ENCODE results near the gene CPNE8.

Gene CPNE8

DNA sequence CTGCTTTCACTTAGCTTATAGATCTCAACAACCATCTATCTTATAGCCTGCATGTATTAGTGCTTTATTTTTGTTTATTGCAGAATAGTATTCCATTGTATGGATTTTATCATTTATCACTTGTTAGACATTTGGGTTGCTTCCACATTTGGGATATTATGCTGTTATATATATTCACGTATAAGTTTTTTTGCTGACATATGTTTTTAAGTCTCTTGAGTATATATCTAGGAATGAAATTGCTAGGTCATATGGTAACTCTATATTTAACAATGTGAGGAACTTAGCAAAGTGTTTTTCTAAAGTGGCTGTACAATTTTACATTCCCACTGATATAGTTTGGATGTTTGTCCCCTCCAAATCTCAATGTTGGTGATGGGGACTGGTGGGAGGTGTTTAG, 208.1 kb downstream of the CPNE8 start:
- Histone ChIP-seq H3K23ac (ENCODE audit: low read depth, low read length, poor library complexity) (no peak overlapping the region), H3K27ac (replicated peaks; ENCODE audit: low read length) (no peak overlapping the region), H3K36me3 (replicated peaks in 1 of 2; ENCODE audit: control insufficient read depth in 2 of 2, insufficient read depth in 2 of 2, low read length in 2 of 2) (no peaks in the 10 kb centered on the region), H2AK5ac (ENCODE audit: low read depth, low read length) (no peak overlapping the region), H2AFZ (ENCODE audit: low read length) (no peak overlapping the region), H3K9ac (ENCODE audit: low read depth, low read length, poor library complexity) (no peak overlapping the region), H3K14ac (ENCODE audit: low read length) (no peak overlapping the region), H2BK5ac (ENCODE audit: low read length) (no peak overlapping the region), H4K8ac (ENCODE audit: low read depth, low read length) (no peak overlapping the region), H3K9me3 (replicated peaks in 1 of 2; ENCODE audit: control insufficient read depth in 2 of 2, insufficient read depth in 1 of 2, low read depth in 1 of 2, low read length in 2 of 2) (no peaks in the 10 kb centered on the region), H3K79me1 (ENCODE audit: low read depth, low read length) (no peaks in the 10 kb centered on the region), H3K4me3 (ENCODE audit: low read length in 2 of 2) (no peak overlapping the region), H3K27me3 (ENCODE audit: control insufficient read depth in 3 of 3, insufficient read depth in 3 of 3, low read depth in 1 of 3, low read length in 3 of 3) (no peaks in the 10 kb centered on the region), H2BK120ac (ENCODE audit: low read depth, low read length) (no peak overlapping the region), H2BK15ac (ENCODE audit: low read length) (no peak overlapping the region), H2BK12ac (ENCODE audit: low read length) (no peak overlapping the region), H3K4ac (ENCODE audit: low read length) (no peak overlapping the region), H3K4me2 (ENCODE audit: insufficient read depth, low read length, poor library complexity, severe bottlenecking) (no peak overlapping the region), H4K91ac (ENCODE audit: low read depth, low read length, poor library complexity) (no peak overlapping the region), H3K4me1 (ENCODE audit: control insufficient read depth in 2 of 2, insufficient read depth in 1 of 2, low read depth in 1 of 2, low read length in 2 of 2) (no peaks in the 10 kb centered on the region), H3K18ac (ENCODE audit: low read length) (no peak overlapping the region)
- WGBS, 2 donors (ENCODE audit: extremely low coverage in 2 of 2, insufficient read length in 2 of 2, insufficient replicate concordance in 1 of 2): no CpG with 5 or more reads among the region's 1 CpG
- DNase-seq (ENCODE audit: low spot score): no peak

DNA sequence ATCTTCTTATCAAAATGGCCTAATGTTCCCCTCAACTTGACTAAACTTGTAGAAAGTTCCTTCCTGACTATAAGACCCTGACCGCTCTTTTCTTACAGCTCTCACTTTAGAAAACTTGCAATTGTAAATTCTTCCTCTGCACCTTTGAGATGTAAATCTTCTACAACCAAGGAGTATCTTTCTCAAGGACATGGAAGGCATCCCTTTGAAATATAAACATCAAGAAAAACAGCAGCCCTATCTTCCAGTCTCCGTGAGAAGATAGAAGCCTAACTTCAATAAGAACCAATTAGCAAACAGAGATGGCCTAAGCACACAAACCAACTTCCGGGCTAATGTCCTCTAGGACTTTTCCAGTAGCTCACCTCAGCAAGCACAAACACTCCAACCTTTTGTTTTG, 210.3 kb downstream of the CPNE8 start:
- Histone ChIP-seq H3K4ac (ENCODE audit: low read length) (no peak overlapping the region), H3K14ac (ENCODE audit: low read length) (no peak overlapping the region), H4K8ac (ENCODE audit: low read depth, low read length) (no peak overlapping the region), H2BK15ac (ENCODE audit: low read length) (no peak overlapping the region), H3K4me3 (ENCODE audit: low read length in 2 of 2) (no peak overlapping the region), H3K9ac (ENCODE audit: low read depth, low read length, poor library complexity) (no peak overlapping the region), H3K36me3 (replicated peaks in 1 of 2; ENCODE audit: control insufficient read depth in 2 of 2, insufficient read depth in 2 of 2, low read length in 2 of 2) (no peaks in the 10 kb centered on the region), H4K91ac (ENCODE audit: low read depth, low read length, poor library complexity) (no peak overlapping the region), H2BK120ac (ENCODE audit: low read depth, low read length) (no peak overlapping the region), H3K18ac (ENCODE audit: low read length) (no peak overlapping the region), H3K4me1 (ENCODE audit: control insufficient read depth in 2 of 2, insufficient read depth in 1 of 2, low read depth in 1 of 2, low read length in 2 of 2) (no peaks in the 10 kb centered on the region), H3K4me2 (ENCODE audit: insufficient read depth, low read length, poor library complexity, severe bottlenecking) (no peak overlapping the region), H2AK5ac (ENCODE audit: low read depth, low read length) (no peak overlapping the region), H3K23ac (ENCODE audit: low read depth, low read length, poor library complexity) (no peak overlapping the region), H2AFZ (ENCODE audit: low read length) (no peak overlapping the region), H3K27ac (replicated peaks; ENCODE audit: low read length) (no peak overlapping the region), H3K79me1 (ENCODE audit: low read depth, low read length) (no peaks in the 10 kb centered on the region), H2BK12ac (ENCODE audit: low read length) (no peak overlapping the region), H3K9me3 (replicated peaks in 1 of 2; ENCODE audit: control insufficient read depth in 2 of 2, insufficient read depth in 1 of 2, low read depth in 1 of 2, low read length in 2 of 2) (no peaks in the 10 kb centered on the region), H3K27me3 (ENCODE audit: control insufficient read depth in 3 of 3, insufficient read depth in 3 of 3, low read depth in 1 of 3, low read length in 3 of 3) (no peaks in the 10 kb centered on the region), H2BK5ac (ENCODE audit: low read length) (no peak overlapping the region)
- no peak for DNase-seq (ENCODE audit: low spot score)
- WGBS, 2 donors (ENCODE audit: extremely low coverage in 2 of 2, insufficient read length in 2 of 2, insufficient replicate concordance in 1 of 2): no CpG with 5 or more reads among the region's 3 CpGs

DNA sequence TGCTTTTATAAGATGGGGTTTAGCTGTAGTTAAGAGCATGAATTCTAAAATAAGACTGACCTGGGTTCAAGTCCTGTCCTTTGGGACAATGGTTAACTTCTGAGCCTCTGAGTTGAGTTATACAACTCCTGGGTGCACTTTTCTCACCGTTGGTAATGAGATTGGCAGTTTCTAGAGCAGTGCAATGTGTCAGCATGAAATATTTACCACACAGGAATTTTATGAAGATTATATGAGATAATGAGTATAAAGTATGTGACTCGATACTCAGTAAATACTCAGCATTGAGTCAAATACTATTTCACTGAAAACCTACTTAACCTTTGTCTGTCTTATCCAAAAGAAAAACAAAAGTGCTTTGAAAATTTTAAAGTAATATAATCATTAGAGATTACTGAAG, 214.2 kb downstream of the CPNE8 start:
- Histone ChIP-seq H4K8ac (ENCODE audit: low read depth, low read length) (no peak overlapping the region), H2BK5ac (ENCODE audit: low read length) (no peak overlapping the region), H3K9ac (ENCODE audit: low read depth, low read length, poor library complexity) (no peak overlapping the region), H2AK5ac (ENCODE audit: low read depth, low read length) (no peak overlapping the region), H3K4ac (ENCODE audit: low read length) (no peak overlapping the region), H3K79me1 (ENCODE audit: low read depth, low read length) (no peaks in the 10 kb centered on the region), H3K14ac (ENCODE audit: low read length) (no peak overlapping the region), H2AFZ (ENCODE audit: low read length) (no peak overlapping the region), H3K23ac (ENCODE audit: low read depth, low read length, poor library complexity) (no peak overlapping the region), H2BK12ac (ENCODE audit: low read length) (no peak overlapping the region), H4K91ac (ENCODE audit: low read depth, low read length, poor library complexity) (no peak overlapping the region), H3K4me3 (ENCODE audit: low read length in 2 of 2) (no peak overlapping the region), H3K4me2 (ENCODE audit: insufficient read depth, low read length, poor library complexity, severe bottlenecking) (no peak overlapping the region), H3K4me1 (ENCODE audit: control insufficient read depth in 2 of 2, insufficient read depth in 1 of 2, low read depth in 1 of 2, low read length in 2 of 2) (no peaks in the 10 kb centered on the region), H3K36me3 (replicated peaks in 1 of 2; ENCODE audit: control insufficient read depth in 2 of 2, insufficient read depth in 2 of 2, low read length in 2 of 2) (no peaks in the 10 kb centered on the region), H2BK120ac (ENCODE audit: low read depth, low read length) (no peak overlapping the region), H3K9me3 (replicated peaks in 1 of 2; ENCODE audit: control insufficient read depth in 2 of 2, insufficient read depth in 1 of 2, low read depth in 1 of 2, low read length in 2 of 2) (no peaks in the 10 kb centered on the region), H3K27ac (replicated peaks; ENCODE audit: low read length) (no peak overlapping the region), H3K27me3 (ENCODE audit: control insufficient read depth in 3 of 3, insufficient read depth in 3 of 3, low read depth in 1 of 3, low read length in 3 of 3) (no peaks in the 10 kb centered on the region), H3K18ac (ENCODE audit: low read length) (no peak overlapping the region), H2BK15ac (ENCODE audit: low read length) (no peak overlapping the region)
- no peak for DNase-seq (ENCODE audit: low spot score)
- no CpG with 5 or more reads among the region's 2 CpGs for WGBS, 2 donors (ENCODE audit: extremely low coverage in 2 of 2, insufficient read length in 2 of 2, insufficient replicate concordance in 1 of 2)

DNA sequence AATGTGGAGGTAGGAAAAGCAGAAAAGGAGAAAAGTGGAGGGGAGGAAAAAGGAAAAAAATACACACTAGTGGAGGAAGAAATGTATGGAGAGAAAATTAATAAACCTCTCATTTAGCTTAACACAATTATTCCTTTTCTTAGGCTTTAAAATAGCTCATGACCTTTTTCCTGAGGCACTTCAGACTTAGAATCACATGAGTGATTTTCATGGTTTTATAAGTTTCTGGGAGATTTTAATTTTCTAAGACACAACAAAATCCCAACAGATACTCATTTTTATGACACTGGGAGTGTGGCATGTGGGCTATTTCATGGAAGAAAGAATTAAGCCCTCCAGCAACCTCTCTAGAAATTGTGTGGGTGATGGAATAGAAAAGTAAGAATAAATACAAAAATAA, 214.7 kb downstream of the CPNE8 start:
- Histone ChIP-seq H3K18ac (ENCODE audit: low read length) (no peak overlapping the region), H3K36me3 (replicated peaks in 1 of 2; ENCODE audit: control insufficient read depth in 2 of 2, insufficient read depth in 2 of 2, low read length in 2 of 2) (no peaks in the 10 kb centered on the region), H2BK12ac (ENCODE audit: low read length) (no peak overlapping the region), H4K91ac (ENCODE audit: low read depth, low read length, poor library complexity) (no peak overlapping the region), H3K4me3 (ENCODE audit: low read length in 2 of 2) (no peak overlapping the region), H3K9ac (ENCODE audit: low read depth, low read length, poor library complexity) (no peak overlapping the region), H2BK120ac (ENCODE audit: low read depth, low read length) (no peak overlapping the region), H3K9me3 (replicated peaks in 1 of 2; ENCODE audit: control insufficient read depth in 2 of 2, insufficient read depth in 1 of 2, low read depth in 1 of 2, low read length in 2 of 2) (no peaks in the 10 kb centered on the region), H4K8ac (ENCODE audit: low read depth, low read length) (no peak overlapping the region), H3K27me3 (ENCODE audit: control insufficient read depth in 3 of 3, insufficient read depth in 3 of 3, low read depth in 1 of 3, low read length in 3 of 3) (no peaks in the 10 kb centered on the region), H2BK15ac (ENCODE audit: low read length) (no peak overlapping the region), H3K27ac (replicated peaks; ENCODE audit: low read length) (no peak overlapping the region), H3K4ac (ENCODE audit: low read length) (no peak overlapping the region), H3K23ac (ENCODE audit: low read depth, low read length, poor library complexity) (no peak overlapping the region), H3K4me2 (ENCODE audit: insufficient read depth, low read length, poor library complexity, severe bottlenecking) (no peak overlapping the region), H3K4me1 (ENCODE audit: control insufficient read depth in 2 of 2, insufficient read depth in 1 of 2, low read depth in 1 of 2, low read length in 2 of 2) (no peaks in the 10 kb centered on the region), H3K14ac (ENCODE audit: low read length) (no peak overlapping the region), H3K79me1 (ENCODE audit: low read depth, low read length) (no peaks in the 10 kb centered on the region), H2AFZ (ENCODE audit: low read length) (no peak overlapping the region), H2AK5ac (ENCODE audit: low read depth, low read length) (no peak overlapping the region), H2BK5ac (ENCODE audit: low read length) (no peak overlapping the region)
- no peak for DNase-seq (ENCODE audit: low spot score)
